Neutrophil (primary cell): ENCODE data around the gene UNK.

ENCODE experiments used
- H3K27ac ChIP-seq: fragments of 200-600 bp; sonication (generic); 2 replicates; pipeline ENCODE4 v1.5.1; 2016; ENCODE audit warnings: mild to moderate bottlenecking, moderate library complexity
- H3K27me3 ChIP-seq: fragments of 200-600 bp; sonication (generic); 2 replicates; pipeline ENCODE4 v1.6.0; 2016; ENCODE audit warnings: mild to moderate bottlenecking
- H3K36me3 ChIP-seq: fragments of 200-600 bp; sonication (generic); 2 replicates; pipeline ENCODE4 v1.5.1; 2017
- H3K4me1 ChIP-seq, 2 experiments: fragments of 200-600 bp in 1 of 2; sonication (generic) in 1 of 2; 1 replicate in 1 of 2; 2 replicates in 1 of 2; pipeline versions ENCODE4 v1.5.1 to v1.6.1; 2013 to 2016; ENCODE audit warnings: low read depth in 1 of 2, low read length in 1 of 2, mild to moderate bottlenecking in 1 of 2, moderate library complexity in 1 of 2; ENCODE audit not compliant: control insufficient read depth in 1 of 2, insufficient read depth in 1 of 2
- H3K4me3 ChIP-seq, 2 experiments: fragments of 200-600 bp in 1 of 2; sonication (generic) in 1 of 2; 1 replicate in 1 of 2; 2 replicates in 1 of 2; pipeline ENCODE4 v1.5.1; 2013 to 2016; ENCODE audit warnings: low read depth in 1 of 2, low read length in 1 of 2, mild to moderate bottlenecking in 1 of 2, moderate library complexity in 1 of 2
- H3K9me3 ChIP-seq: fragments of 200-600 bp; sonication (generic); 2 replicates; pipeline ENCODE4 v1.5.1; 2016
- TF ChIP-seq, protein P1 (sequence below): fragments of 200-600 bp; sonication (generic); IDR thresholded peaks from 2 replicates; pipeline ENCODE4 v1.5.1; 2016; ENCODE audit warnings: antibody characterized with exemption

UNK gene

DNA sequence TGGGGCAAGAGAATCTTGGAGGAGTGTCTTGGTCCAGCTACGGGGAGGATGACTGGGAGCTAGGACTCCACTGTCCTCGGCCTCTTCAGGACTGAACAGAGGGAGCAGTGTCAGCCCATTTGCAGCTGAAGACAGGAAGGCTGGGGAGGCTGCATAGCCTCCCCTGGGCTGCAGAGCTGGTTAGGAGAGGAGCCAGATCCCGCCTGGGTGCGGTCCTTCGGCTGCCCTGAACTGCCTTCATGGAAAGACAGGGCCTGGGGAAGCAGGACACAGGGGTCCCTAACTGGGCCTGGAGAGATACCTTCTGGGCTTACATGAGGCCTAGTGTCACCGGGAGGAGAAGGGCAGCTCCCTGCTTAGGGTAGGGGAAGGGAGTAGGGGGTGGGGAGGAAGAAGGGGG lies 33.0 kb downstream of the UNK start:
- H3K36me3 ChIP-seq, result peaks cover 64% of the 10 kb centered on the region

DNA sequence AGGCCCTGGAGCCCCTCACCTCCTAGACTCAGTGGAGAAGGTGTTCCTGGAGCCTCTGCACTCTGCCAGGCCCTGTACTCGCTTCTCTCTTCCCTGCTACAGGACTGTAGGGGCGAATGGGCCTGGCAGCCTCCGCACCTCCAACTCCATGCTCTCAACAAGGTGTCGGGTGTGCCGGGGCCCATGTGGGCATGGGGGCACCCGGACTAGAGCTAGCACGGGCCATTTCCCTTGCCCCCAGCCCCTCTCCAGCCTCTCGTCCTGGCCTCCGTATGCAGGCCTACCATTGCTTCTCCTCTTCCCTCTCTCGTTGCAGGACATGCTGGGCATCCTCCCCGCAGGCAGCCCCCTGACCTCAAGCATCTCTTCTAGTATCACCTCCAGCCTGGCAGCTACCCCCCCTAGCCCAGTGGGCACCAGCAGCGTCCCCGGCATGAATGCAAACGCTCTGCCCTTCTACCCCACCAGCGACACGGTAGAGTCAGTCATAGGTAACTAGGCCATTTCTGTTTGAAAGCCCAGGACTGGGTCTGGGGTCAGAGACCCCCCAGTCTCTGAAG lies 33.8 kb downstream of the UNK start:
- Histone ChIP-seq H3K9me3 (no peaks in the 10 kb centered on the region), H3K36me3 (peaks cover 60% of the 10 kb centered on the region), H3K4me1 (no peaks in the 10 kb centered on the region), H3K4me3 (no peak overlapping the region), H3K27me3 (no peaks in the 10 kb centered on the region), H3K27ac (peak overlapping the region; percentile 29)
- TF ChIP-seq, protein P1, sequence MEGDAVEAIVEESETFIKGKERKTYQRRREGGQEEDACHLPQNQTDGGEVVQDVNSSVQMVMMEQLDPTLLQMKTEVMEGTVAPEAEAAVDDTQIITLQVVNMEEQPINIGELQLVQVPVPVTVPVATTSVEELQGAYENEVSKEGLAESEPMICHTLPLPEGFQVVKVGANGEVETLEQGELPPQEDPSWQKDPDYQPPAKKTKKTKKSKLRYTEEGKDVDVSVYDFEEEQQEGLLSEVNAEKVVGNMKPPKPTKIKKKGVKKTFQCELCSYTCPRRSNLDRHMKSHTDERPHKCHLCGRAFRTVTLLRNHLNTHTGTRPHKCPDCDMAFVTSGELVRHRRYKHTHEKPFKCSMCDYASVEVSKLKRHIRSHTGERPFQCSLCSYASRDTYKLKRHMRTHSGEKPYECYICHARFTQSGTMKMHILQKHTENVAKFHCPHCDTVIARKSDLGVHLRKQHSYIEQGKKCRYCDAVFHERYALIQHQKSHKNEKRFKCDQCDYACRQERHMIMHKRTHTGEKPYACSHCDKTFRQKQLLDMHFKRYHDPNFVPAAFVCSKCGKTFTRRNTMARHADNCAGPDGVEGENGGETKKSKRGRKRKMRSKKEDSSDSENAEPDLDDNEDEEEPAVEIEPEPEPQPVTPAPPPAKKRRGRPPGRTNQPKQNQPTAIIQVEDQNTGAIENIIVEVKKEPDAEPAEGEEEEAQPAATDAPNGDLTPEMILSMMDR, result no peak

More for the DNA sequence above, 33.0 kb downstream of the UNK start:
- TF ChIP-seq, protein P1, result no peak
- Histone ChIP-seq H3K9me3 (no peaks in the 10 kb centered on the region), H3K27me3 (no peaks in the 10 kb centered on the region), H3K27ac (no peak overlapping the region), H3K4me3 (no peak overlapping the region), H3K4me1 (no peaks in the 10 kb centered on the region)

DNA sequence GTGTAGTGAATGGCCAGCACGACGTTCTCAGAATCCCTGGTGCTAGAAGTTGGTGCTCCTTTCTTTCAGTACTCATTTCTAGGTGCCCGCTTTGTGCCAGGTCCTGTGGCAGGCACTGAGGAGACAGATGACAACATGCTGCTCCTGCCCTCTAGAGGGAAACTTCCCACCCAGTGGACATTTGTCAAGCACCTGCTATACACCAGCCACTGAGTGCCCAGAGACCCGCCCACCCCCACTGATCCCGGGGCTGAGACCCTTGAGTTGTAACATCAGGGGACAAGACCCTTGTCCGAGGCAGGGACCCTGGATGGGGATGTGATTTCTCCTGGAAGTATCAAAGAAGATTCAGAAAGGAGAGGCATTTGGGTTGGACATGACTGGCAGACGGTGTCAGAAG lies 34.5 kb downstream of the UNK start:
- H3K27me3 ChIP-seq, result no peaks in the 10 kb centered on the region
- H3K36me3 ChIP-seq, result peaks cover 60% of the 10 kb centered on the region
- H3K4me3 ChIP-seq, result no peak overlapping the region

DNA sequence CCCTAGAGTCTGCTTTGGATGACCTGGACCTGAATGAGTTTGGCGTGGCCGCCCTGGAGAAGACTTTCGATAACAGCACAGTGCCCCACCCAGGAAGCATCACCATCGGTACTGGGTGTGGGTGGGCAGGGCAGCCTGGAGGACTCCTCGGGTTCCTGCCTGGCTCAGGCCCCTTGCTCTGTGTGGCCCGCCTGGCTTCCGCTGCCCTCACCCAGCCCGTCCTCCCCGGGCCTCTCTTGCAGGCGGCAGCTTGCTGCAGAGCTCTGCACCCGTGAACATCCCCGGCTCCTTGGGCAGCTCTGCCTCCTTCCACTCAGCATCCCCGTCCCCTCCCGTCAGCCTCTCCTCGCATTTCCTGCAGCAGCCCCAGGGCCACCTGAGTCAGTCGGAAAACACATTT lies 35.1 kb downstream of the UNK start:
- H3K4me3 ChIP-seq, result no peak overlapping the region
- H3K27ac ChIP-seq, result no peak overlapping the region
- peaks cover 62% of the 10 kb centered on the region for H3K36me3 ChIP-seq
- TF ChIP-seq, protein P1, result no peak
- no peaks in the 10 kb centered on the region for H3K4me1 ChIP-seq
- no peaks in the 10 kb centered on the region for H3K9me3 ChIP-seq
- H3K27me3 ChIP-seq, result no peaks in the 10 kb centered on the region

More for the DNA sequence above, 34.5 kb downstream of the UNK start:
- H3K9me3 ChIP-seq, result no peaks in the 10 kb centered on the region
- H3K4me1 ChIP-seq, result no peaks in the 10 kb centered on the region
- H3K27ac ChIP-seq, result peak overlapping the region; percentile 29
- TF ChIP-seq, protein P1, result no peak

DNA sequence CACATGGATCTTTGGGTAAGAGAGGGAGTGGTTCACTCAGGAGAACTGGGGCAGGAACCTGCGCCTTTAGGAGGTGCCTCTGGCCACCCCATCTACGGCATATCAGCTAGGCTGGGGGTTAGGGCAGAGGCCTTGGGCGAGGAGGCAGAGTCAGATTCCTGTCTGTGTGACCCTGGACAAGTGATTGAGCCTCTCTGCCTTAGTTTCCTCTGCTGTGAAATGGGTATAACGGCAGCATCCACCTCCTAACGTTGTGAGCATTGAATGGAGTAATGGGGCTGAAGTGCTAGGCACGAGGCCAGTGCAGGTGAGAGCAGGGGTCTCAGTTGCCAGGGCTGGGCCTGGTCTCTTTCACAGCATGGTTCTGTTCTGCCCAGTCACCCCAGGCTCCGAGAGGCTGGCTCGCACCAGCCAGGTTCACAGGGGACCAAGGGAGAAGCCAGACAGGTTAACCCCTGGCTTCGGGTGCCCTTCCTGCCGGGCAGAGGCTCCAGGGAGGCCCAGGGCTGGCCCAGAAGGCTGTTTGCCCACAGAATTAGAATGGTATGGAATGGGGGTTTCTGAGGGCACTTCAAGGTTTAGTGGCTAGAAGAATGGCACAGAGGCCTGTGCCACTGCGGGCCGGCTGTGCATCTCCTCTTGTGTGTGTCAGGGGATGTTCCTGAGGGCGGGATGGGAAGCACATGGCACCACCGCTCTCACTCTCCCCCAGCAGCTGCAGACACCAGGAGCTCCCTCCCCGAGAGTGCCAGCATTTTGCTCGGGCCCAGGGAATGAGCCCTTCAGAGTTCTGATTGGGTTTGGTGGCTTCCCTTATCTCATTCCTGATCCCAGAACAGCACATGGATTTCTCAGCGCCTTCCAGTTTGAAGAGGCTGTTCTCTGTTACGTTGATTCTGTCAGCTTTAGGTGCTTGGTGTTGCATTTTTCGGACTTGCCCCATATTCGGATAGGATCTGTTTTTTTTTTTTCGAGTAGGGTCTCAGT lies 35.8 kb downstream of the UNK start:
- TF ChIP-seq, protein P1, result no peak
- Histone ChIP-seq H3K9me3 (no peaks in the 10 kb centered on the region), H3K4me1 (no peaks in the 10 kb centered on the region), H3K27ac (no peak overlapping the region), H3K4me3 (no peak overlapping the region), H3K36me3 (peaks cover 62% of the 10 kb centered on the region), H3K27me3 (no peaks in the 10 kb centered on the region)
